HepG2 (cell line): ENCODE results near the gene COL9A3. TPM values are rescaled to one million over a fixed set of nuclear protein-coding genes. Genes with fewer than 3 reads are reported as not detected.
A peak's percentile ranks its signal among the peaks of the same experiment; 100 is the strongest.

ENCODE experiments used
- CHCHD3 ChIP-seq: sonication (generic); formaldehyde crosslinking; IDR thresholded peaks from 2 replicates; pipeline ENCODE4 v1.8.0; 2022; ENCODE audit warnings: mild to moderate bottlenecking, missing genetic modification reagents, moderate library complexity
- KLF13 ChIP-seq: sonication (generic); formaldehyde crosslinking; IDR thresholded peaks from 2 replicates; pipeline ENCODE4 v1.4.0; 2020; ENCODE audit warnings: mild to moderate bottlenecking, missing genetic modification reagents
- RFXAP ChIP-seq: sonication (generic); formaldehyde crosslinking; IDR thresholded peaks from 2 replicates; pipeline ENCODE4 v1.4.0; 2020; ENCODE audit warnings: missing genetic modification reagents, borderline replicate concordance
- TBL1XR1 ChIP-seq: fragments of 150-350 bp; IDR thresholded peaks from 2 replicates; pipeline ENCODE4 v1.6.1; 2014; ENCODE audit warnings: borderline replicate concordance, low read length; ENCODE audit not compliant: partially characterized antibody
- TBP ChIP-seq: sonication (generic); formaldehyde crosslinking; IDR thresholded peaks from 2 replicates; pipeline ENCODE4 v1.5.0; 2020; ENCODE audit warnings: missing genetic modification reagents
- TCF7L2 ChIP-seq: IDR thresholded peaks from 2 replicates; pipeline ENCODE4 v1.6.1; 2011; ENCODE audit warnings: mild to moderate bottlenecking, low read depth, low read length, moderate library complexity
- ZZZ3 ChIP-seq: sonication (generic); formaldehyde crosslinking; IDR thresholded peaks from 2 replicates; pipeline ENCODE4 v1.4.0; 2020; ENCODE audit warnings: missing genetic modification reagents, mild to moderate bottlenecking, borderline replicate concordance
- polyA plus RNA-seq, 8 experiments: library from polyadenylated mRNA; depleted of rRNA in 3 of 8; stranded (reverse) in 7 of 8; unstranded in 1 of 8; fragments of >200 nt; fragmentation: Illumina TruSeq in 4 of 8; extraction: Trizol in 4 of 8; gene quantifications; 2 replicates each; pipeline versions ENCODE4 v1.2.1 to v1.2.3, GENCODE V29; 2011 to 2016; ENCODE audit warnings: low read depth in 4 of 8, missing spikeins in 1 of 8, mixed read lengths in 1 of 8; ENCODE audit not compliant: insufficient read depth in 1 of 8
- total RNA-seq, 5 experiments: library from RNA; depleted of rRNA; stranded (reverse); fragments of >200 nt; fragmentation: Illumina TruSeq; extraction: Trizol; gene quantifications; 2 replicates each; pipeline ENCODE4 v1.2.3, GENCODE V29; 2016; ENCODE audit warnings: low read depth in 1 of 5
- TF ChIP-seq, protein P1 (sequence below): sonication (generic); formaldehyde crosslinking; IDR thresholded peaks from 2 replicates; pipeline ENCODE4 v1.5.0; 2020; ENCODE audit warnings: mild to moderate bottlenecking, missing genetic modification reagents
- TF ChIP-seq, protein P2 (sequence below), 2 experiments: sonication (generic) in 1 of 2; formaldehyde crosslinking in 1 of 2; IDR thresholded peaks; 2 replicates each; pipeline versions ENCODE4 v1.6.1 to v1.9.0; 2014 to 2022; ENCODE audit warnings: antibody characterized with exemption in 1 of 2, borderline replicate concordance in 1 of 2, inconsistent platforms in 1 of 2, low read depth in 1 of 2, missing genetic modification reagents in 1 of 2
- TF ChIP-seq, protein P3 (sequence below): sonication (generic); formaldehyde crosslinking; IDR thresholded peaks from 2 replicates; pipeline ENCODE4 v1.4.0; 2020; ENCODE audit warnings: missing genetic modification reagents
- TF ChIP-seq, protein P4 (sequence below): sonication (generic); formaldehyde crosslinking; IDR thresholded peaks from 2 replicates; pipeline ENCODE4 v1.8.1; 2023; ENCODE audit warnings: mild to moderate bottlenecking, missing genetic modification reagents
- TF ChIP-seq, protein P5 (sequence below): sonication (generic); formaldehyde crosslinking; IDR thresholded peaks from 2 replicates; pipeline ENCODE4 v1.5.1; 2020; ENCODE audit warnings: missing genetic modification reagents, mild to moderate bottlenecking, borderline replicate concordance
- TF ChIP-seq, protein P6 (sequence below): sonication (generic); formaldehyde crosslinking; conservative IDR thresholded peaks from 2 replicates; pipeline ENCODE4 v1.4.0; 2020; ENCODE audit warnings: missing genetic modification reagents

The COL9A3 gene
- total and polyA plus RNA-seq, 2 of the 13 experiments (the other 11 are each of a cell fraction or from before 2014, with no cell fraction given) = 155 to 204 TPM

DNA sequence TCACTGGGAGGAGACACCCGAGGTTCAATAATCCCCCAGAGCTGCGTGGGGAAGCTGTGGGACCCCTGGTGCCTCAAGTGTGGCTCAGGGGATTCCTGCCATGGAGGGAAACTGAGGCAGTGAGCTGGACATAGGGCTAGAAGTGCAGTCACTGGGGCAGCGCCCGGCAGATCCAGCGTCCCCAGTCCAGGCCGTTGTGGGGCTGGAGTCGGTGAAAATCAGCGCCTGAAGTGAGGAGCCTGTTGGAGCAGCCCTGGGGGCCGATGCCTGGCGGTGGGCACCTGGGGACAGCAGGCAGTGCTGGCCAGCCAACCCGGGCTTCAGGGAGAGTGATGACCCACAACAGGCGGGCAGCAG is 2.2 kb upstream of the COL9A3 start (continued):
- TF ChIP-seq KLF13 (CRISPR knock-in tag) = no peak
- TF ChIP-seq, protein P1, sequence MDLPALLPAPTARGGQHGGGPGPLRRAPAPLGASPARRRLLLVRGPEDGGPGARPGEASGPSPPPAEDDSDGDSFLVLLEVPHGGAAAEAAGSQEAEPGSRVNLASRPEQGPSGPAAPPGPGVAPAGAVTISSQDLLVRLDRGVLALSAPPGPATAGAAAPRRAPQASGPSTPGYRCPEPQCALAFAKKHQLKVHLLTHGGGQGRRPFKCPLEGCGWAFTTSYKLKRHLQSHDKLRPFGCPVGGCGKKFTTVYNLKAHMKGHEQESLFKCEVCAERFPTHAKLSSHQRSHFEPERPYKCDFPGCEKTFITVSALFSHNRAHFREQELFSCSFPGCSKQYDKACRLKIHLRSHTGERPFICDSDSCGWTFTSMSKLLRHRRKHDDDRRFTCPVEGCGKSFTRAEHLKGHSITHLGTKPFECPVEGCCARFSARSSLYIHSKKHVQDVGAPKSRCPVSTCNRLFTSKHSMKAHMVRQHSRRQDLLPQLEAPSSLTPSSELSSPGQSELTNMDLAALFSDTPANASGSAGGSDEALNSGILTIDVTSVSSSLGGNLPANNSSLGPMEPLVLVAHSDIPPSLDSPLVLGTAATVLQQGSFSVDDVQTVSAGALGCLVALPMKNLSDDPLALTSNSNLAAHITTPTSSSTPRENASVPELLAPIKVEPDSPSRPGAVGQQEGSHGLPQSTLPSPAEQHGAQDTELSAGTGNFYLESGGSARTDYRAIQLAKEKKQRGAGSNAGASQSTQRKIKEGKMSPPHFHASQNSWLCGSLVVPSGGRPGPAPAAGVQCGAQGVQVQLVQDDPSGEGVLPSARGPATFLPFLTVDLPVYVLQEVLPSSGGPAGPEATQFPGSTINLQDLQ (CRISPR knock-in tag) = 0 out of 2 replicates have a peak, but pooled peaks have one; percentile 25
- TF ChIP-seq, protein P2, sequence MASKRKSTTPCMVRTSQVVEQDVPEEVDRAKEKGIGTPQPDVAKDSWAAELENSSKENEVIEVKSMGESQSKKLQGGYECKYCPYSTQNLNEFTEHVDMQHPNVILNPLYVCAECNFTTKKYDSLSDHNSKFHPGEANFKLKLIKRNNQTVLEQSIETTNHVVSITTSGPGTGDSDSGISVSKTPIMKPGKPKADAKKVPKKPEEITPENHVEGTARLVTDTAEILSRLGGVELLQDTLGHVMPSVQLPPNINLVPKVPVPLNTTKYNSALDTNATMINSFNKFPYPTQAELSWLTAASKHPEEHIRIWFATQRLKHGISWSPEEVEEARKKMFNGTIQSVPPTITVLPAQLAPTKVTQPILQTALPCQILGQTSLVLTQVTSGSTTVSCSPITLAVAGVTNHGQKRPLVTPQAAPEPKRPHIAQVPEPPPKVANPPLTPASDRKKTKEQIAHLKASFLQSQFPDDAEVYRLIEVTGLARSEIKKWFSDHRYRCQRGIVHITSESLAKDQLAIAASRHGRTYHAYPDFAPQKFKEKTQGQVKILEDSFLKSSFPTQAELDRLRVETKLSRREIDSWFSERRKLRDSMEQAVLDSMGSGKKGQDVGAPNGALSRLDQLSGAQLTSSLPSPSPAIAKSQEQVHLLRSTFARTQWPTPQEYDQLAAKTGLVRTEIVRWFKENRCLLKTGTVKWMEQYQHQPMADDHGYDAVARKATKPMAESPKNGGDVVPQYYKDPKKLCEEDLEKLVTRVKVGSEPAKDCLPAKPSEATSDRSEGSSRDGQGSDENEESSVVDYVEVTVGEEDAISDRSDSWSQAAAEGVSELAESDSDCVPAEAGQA (IDR thresholded peaks at IDR 0.05; ENCODE audit: low read depth) = no peak
- TF ChIP-seq, protein P2 (CRISPR knock-in tag; IDR thresholded peaks at IDR 0.05; ENCODE audit: borderline replicate concordance) = no peak
- 0 out of 2 replicates have a peak, but pooled peaks have one; percentile 67 for TF ChIP-seq CHCHD3 (CRISPR knock-in tag)
- no peak for TF ChIP-seq TBP (CRISPR knock-in tag)
- TF ChIP-seq, protein P3, sequence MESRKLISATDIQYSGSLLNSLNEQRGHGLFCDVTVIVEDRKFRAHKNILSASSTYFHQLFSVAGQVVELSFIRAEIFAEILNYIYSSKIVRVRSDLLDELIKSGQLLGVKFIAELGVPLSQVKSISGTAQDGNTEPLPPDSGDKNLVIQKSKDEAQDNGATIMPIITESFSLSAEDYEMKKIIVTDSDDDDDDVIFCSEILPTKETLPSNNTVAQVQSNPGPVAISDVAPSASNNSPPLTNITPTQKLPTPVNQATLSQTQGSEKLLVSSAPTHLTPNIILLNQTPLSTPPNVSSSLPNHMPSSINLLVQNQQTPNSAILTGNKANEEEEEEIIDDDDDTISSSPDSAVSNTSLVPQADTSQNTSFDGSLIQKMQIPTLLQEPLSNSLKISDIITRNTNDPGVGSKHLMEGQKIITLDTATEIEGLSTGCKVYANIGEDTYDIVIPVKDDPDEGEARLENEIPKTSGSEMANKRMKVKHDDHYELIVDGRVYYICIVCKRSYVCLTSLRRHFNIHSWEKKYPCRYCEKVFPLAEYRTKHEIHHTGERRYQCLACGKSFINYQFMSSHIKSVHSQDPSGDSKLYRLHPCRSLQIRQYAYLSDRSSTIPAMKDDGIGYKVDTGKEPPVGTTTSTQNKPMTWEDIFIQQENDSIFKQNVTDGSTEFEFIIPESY (CRISPR knock-in tag) = 0 out of 2 replicates have a peak, but pooled peaks have one; percentile 6
- TF ChIP-seq, protein P4, sequence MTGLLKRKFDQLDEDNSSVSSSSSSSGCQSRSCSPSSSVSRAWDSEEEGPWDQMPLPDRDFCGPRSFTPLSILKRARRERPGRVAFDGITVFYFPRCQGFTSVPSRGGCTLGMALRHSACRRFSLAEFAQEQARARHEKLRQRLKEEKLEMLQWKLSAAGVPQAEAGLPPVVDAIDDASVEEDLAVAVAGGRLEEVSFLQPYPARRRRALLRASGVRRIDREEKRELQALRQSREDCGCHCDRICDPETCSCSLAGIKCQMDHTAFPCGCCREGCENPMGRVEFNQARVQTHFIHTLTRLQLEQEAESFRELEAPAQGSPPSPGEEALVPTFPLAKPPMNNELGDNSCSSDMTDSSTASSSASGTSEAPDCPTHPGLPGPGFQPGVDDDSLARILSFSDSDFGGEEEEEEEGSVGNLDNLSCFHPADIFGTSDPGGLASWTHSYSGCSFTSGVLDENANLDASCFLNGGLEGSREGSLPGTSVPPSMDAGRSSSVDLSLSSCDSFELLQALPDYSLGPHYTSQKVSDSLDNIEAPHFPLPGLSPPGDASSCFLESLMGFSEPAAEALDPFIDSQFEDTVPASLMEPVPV (CRISPR knock-in tag) = 0 out of 2 replicates have a peak, but pooled peaks have one; percentile 7
- TF ChIP-seq TBL1XR1 = no peak
- TF ChIP-seq ZZZ3 = no peak
- no peak for TF ChIP-seq RFXAP
- no peak for TF ChIP-seq TCF7L2
- TF ChIP-seq, protein P5, sequence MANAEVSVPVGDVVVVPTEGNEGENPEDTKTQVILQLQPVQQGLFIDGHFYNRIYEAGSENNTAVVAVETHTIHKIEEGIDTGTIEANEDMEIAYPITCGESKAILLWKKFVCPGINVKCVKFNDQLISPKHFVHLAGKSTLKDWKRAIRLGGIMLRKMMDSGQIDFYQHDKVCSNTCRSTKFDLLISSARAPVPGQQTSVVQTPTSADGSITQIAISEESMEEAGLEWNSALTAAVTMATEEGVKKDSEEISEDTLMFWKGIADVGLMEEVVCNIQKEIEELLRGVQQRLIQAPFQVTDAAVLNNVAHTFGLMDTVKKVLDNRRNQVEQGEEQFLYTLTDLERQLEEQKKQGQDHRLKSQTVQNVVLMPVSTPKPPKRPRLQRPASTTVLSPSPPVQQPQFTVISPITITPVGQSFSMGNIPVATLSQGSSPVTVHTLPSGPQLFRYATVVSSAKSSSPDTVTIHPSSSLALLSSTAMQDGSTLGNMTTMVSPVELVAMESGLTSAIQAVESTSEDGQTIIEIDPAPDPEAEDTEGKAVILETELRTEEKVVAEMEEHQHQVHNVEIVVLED (CRISPR knock-in tag) = 0 out of 2 replicates have a peak, but pooled peaks have one; percentile 6
- TF ChIP-seq, protein P6, sequence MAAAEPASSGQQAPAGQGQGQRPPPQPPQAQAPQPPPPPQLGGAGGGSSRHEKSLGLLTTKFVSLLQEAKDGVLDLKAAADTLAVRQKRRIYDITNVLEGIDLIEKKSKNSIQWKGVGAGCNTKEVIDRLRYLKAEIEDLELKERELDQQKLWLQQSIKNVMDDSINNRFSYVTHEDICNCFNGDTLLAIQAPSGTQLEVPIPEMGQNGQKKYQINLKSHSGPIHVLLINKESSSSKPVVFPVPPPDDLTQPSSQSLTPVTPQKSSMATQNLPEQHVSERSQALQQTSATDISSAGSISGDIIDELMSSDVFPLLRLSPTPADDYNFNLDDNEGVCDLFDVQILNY (CRISPR knock-in tag) = 0 out of 2 replicates have a peak, but pooled peaks have one; percentile 13
